Epithelial cell of prostate (primary cell): ENCODE results near the gene DNAH11.
"Not testable (repeated sequence)": the region's sequence is repeated elsewhere in the genome, so short reads cannot be mapped to it uniquely, and the experiment has no call there.

Source experiments
- DNase-seq: peaks from one replicate; pipeline ENCODE4 v3.0.0-alpha.2; 2011; ENCODE audit warnings: low read depth, low spot score
- H3K27ac ChIP-seq: fragments of 450-650 bp; 2 replicates; pipeline ENCODE4 v1.5.1; 2017; ENCODE audit warnings: mild to moderate bottlenecking

DNAH11 gene, protein sequence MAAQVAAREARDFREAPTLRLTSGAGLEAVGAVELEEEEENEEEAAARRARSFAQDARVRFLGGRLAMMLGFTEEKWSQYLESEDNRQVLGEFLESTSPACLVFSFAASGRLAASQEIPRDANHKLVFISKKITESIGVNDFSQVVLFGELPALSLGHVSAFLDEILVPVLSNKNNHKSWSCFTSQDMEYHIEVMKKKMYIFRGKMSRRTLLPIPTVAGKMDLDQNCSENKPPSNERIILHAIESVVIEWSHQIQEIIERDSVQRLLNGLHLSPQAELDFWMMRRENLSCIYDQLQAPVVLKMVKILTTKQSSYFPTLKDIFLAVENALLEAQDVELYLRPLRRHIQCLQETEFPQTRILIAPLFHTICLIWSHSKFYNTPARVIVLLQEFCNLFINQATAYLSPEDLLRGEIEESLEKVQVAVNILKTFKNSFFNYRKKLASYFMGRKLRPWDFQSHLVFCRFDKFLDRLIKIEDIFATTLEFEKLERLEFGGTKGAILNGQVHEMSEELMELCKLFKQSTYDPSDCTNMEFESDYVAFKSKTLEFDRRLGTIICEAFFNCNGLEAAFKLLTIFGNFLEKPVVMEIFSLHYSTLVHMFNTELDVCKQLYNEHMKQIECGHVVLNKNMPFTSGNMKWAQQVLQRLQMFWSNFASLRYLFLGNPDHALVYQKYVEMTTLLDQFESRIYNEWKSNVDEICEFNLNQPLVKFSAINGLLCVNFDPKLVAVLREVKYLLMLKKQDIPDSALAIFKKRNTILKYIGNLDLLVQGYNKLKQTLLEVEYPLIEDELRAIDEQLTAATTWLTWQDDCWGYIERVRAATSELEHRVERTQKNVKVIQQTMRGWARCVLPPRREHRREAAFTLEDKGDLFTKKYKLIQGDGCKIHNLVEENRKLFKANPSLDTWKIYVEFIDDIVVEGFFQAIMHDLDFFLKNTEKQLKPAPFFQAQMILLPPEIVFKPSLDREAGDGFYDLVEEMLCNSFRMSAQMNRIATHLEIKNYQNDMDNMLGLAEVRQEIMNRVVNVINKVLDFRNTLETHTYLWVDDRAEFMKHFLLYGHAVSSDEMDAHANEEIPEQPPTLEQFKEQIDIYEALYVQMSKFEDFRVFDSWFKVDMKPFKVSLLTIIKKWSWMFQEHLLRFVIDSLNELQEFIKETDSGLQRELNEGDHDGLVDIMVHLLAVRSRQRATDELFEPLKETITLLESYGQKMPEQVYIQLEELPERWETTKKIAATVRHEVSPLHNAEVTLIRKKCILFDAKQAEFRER (N-terminal part only)

DNA sequence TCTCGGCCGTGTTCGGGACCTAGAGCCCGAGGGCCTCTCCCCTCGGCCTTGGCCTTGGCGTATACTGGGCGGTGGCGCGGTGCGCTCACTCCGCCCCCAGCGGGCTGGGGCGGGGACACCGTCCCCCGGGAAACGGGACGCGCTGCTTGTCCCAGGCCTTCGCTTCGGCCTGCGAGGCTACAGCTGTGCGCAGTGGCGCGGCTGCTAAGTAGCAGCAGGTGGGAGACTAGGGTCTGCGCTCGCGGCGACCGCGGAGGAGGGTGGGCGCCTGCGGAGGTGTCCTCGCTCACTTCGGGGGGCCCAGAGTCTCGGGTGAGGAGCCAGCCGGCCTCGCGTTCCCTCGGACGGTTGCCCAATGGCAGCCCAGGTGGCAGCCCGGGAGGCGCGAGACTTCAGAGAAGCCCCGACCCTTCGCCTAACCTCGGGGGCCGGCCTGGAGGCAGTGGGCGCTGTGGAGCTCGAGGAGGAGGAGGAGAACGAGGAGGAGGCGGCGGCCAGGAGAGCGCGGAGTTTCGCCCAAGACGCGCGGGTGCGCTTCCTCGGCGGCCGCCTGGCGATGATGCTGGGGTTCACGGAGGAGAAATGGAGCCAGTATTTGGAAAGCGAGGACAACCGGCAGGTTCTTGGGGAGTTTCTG is at the start of gene DNAH11:
Gene DNAH11, plus strand, starts transcription at position 149 of the 637 bp plus-strand sequence. Its CDS starts 207 bp downstream, at position 356.
- no peak for DNase-seq
- no peak within 1 kb of the TSS for H3K27ac ChIP-seq

DNA sequence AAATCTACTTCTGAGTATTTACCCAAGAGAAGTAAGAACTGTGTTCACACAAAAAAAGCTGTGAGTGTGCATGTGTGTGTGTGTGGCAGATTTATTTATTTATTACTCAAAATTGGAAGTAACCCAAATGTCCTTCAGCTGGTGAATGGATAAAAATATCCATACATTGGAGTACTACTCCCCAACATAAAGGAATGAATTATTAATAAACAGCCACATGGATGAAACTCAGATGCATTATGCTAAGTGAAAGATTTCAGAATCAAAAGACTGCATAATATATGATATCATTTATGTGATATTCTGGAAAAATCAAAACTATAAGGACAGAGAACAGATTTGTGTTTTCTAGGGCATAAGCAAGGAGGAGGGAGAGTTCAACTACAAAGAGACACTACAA is 47.1 kb upstream of the DNAH11 start:
- DNase-seq, result no peak
- H3K27ac ChIP-seq, result no peak overlapping the region

DNA sequence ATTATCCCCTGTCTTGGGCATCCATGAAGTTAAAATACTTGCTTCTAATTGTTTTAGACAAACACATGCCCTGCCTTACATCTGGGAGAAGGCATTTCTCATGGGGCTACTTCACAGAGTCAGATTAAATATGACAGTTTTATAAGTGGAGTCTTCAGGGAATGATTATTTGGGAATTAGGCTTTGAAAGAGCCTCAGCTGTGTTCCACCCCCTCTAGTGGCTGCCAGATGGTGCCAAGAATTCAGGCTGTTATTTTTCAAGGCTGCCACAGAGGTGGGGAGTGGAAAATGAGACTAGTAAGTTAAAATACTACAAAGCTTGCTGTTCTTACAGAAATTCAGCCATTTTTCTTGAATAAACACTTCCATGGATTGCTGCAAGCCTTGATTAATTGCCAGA is 45.8 kb upstream of the DNAH11 start:
- H3K27ac ChIP-seq, result no peak overlapping the region
- DNase-seq, result no peak

DNA sequence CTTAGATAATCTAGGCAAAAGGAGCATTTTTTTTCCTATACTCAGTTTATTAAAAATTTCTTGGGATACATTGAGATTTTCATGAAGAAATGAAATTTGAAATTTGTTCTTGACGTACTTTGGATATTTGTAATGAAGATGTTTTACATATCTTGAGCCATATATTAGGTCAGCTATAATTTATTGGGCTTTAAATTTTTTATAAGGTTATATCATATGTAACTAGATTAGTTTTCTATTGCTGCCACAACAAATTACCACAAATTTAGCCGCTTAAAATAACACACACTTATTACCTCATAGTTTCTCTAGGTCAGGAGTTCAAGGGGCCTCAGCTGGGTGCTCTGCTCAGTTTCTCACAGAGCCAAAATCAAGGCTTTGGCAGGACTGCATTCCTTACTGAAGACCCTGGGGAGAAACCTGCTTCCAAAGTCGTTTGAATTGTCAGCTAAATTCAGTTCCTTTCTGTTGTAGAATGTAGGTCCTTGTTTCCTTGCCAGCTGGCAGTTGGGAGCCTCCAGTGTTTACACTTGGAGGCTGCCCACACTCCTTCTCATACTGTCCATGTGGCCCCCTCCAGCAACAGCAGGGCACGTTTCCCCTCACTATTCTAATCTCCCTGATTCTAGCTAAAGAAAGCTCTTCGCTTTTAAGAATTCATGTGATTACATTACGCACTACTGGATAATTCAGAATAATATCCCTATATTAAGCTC is 42.6 kb upstream of the DNAH11 start:
- no peak overlapping the region for H3K27ac ChIP-seq
- DNase-seq, result no peak

DNA sequence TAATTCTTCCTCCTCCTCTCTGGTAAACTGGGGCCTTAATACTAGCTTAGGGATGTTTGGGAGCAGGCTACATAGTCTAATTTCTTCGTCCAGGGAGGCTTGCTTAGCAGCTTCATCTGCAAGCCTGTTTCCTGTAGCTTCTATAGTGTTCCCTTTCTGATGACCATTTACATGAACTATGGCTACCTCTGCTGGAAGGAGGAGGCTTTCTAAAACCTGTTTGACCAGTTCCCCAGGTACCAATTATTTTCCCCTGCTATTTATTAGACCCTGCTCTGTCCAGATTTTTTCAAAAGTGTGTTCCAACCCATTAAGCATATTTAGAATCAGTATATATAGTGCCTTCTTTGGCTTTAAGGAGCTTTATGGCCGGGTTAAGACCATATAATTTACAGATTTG is 38.8 kb upstream of the DNAH11 start:
- DNase-seq, result no peak
- no peak overlapping the region for H3K27ac ChIP-seq

DNA sequence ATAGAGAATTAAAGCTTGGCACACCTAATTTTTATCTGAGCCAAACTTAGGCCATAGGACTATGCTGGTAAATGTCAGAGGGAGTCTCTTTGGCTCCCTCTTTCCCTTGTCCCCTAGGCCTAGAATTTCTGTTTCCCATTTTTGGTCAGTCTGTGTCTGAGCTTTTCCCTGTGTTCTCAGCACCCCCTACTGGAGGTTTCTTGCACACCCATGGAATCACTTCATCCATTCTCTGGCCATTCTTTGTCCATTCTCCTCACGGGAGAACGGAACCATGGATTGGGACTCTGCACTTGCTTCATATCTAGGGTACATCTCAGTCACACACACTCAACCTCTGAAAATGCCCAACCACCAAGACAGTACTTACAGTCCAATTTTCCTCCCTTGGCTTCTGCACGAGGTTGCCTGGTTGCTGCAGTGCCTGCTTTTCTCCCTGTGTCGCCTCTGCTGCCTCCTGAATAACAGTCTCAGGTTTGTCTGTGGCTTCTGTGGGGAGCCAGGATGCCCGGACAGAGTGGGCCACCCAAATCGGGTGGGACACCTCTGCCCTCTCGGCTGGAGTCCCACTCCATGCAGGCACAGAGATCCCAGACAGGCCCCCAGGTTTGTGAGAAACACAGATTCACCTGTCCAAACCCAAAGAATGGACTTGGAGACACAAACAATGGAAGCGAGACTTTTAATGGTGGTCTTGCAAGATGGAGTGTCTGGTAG is 35.1 kb upstream of the DNAH11 start:
- no peak for DNase-seq
- H3K27ac ChIP-seq, result no peak overlapping the region

DNA sequence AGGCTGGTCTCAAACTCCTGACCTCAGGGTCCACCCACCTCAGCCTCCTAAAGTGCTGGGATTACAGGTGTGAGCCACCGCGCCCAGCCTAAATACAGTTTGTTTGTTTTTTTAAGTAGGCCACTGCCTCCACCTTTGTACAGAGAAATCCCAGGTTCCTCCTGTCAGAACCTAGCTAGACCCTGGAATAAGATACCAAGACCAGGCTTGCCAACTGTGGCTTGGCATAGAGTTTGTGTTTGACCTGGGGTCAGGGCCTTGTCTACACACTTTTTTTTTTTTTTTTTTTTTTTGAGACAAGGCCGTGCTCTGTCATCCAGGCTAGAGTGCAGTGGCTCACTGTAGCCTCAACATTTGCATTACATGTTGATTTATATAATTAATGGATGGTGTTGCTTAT is 34.3 kb upstream of the DNAH11 start:
- no peak overlapping the region for H3K27ac ChIP-seq
- no peak for DNase-seq

DNA sequence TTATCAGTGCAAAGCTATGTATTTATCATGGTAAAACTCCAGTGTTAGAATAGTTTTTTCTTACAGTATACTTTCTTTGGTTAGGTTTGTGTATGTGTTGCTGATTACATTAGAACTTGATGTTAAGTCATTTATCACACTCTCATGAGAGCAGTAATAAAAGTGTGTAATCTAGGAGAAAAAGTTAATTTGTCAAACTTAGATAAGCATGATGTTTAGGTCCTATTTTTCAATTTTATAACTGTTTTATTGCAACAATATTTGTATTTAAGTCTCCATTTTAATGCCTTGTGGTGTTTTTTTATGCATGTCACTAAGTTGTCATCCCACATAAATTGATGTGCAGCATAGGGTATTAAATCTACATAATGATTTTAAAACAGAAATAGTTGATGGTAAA is 28.8 kb upstream of the DNAH11 start:
- H3K27ac ChIP-seq, result no peak overlapping the region
- DNase-seq, result no peak

DNA sequence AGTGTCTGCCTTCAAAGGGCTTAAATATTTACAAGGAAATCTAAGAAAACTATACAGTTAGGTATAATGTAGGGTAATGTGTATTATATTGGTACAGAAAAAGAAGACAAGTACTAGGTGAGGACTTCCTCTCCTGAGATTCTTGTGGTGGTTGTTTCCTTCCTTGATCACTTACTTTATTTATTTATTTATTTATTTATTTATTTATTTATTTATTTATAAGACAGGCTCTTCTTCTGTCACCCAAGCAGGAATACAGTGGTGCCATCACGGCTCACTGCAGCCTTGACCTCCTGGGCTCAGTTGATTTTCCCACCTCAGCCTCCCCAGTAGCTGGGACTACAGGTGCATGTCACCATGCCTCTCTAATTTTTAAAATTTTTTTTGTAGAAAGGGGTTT is 18.2 kb upstream of the DNAH11 start:
- DNase-seq, result no peak
- H3K27ac ChIP-seq, result no peak overlapping the region

DNA sequence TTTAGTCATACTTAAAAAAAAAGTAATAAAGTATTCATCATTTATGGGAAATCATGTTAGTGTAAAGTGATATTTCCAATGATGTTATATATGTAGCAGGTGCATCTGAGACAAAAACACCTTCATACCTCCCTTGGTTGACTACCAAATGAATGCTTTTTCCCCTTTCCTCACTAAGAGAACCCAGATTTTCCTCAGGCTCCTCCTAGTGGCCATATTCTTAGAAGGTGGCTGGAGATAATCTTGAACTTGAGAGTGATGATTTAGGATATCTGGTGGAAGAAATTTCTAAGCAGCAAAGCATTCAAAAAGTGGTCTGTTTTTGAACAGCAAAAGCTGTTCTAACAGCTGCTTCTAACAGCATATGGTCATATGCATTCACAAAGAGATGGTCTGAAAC is 16.8 kb upstream of the DNAH11 start:
- H3K27ac ChIP-seq, result no peak overlapping the region
- DNase-seq, result no peak

DNA sequence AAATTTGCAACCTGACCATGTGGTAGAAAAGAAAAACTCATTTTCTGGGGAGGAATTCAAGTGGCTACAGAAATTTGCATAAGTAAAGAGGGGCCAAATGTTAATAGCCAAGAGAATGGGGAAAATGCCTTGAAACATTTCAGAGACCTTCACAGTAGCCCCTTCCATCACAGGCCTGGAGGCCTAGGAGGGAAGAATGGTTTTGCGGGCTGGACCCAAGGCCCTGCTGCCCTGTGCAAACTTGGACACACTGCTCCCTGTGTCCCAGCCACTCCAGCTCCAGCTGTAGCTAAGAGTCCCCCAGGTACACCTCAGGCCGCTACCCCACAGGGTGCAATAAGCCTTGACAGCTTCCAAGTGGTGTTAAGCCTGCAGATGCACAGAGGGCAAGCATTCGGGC is 16.4 kb upstream of the DNAH11 start:
- no peak overlapping the region for H3K27ac ChIP-seq
- no peak for DNase-seq

DNA sequence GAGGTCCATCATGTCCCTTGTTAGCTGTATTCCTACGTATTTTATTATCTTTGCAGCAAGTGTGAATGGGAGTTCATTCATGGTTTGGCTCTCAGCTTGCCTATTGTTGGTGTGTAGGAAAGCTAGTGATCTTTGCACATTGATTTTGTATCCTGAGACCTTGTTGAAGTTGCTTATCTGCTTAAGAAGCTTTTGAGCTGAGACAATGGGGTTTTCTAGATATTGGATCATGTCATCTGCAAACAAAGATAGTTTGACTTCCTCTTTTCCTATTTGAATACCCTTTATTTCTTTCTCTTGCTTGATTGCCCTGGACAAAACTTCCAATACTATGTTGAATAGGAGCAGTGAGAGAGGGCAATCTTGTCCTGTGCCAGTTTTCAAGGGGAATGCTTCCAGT is 10.4 kb upstream of the DNAH11 start:
- not testable (repeated sequence) for DNase-seq, H3K27ac ChIP-seq

DNA sequence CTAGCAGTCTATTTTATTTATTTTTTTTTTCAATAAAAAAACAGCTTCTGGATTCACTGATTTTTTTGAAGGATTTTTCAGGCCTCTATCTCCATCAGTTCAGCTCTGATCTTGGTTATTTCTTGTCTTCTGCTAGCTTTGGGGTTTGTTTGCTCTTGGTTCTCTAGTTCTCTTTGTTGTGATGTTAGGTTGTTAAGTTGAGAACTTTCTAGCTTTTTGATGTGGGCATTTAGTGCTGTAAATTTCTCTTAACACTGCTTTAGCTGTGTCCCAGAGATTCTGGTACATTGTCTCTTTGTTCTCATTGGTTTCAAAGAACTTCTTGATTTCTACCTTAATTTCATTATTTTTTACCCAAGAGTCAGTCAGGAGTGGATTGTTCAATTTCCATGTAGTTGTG is 9.2 kb upstream of the DNAH11 start:
- not testable (repeated sequence) for H3K27ac ChIP-seq, DNase-seq

DNA sequence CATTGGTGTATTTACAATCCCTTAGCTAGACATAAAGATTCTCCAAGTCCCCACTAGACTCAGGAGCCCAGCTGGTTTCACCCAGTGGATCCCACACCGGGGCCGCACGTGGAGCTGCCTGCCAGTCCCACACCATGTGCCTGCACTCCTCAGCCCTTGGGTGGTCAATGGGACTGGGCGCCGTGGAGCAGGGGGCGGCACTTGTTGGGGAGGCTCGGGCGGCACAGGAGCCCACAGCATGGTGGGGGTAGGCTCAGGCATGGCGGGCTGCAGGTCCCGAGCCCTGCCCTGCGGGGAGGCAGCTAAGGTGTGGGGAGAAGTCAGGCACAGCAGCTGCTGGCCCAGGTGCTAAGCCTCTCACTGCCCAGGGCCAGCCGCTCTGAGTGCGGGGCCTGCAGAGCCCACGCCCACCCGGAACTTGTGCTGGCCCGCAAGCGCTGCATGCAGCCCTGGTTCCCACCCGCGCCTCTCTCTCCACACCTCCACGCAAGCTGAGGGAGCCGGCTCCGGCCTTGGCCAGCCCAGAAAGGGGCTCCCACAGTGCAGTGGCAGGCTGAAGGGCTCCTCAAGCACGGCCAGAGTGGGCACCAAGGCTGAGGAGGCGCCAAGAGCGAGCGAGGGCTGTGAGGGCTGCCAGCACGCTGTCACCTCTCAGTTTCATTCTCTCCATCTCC is 6.3 kb upstream of the DNAH11 start:
- not testable (repeated sequence) for DNase-seq, H3K27ac ChIP-seq

DNA sequence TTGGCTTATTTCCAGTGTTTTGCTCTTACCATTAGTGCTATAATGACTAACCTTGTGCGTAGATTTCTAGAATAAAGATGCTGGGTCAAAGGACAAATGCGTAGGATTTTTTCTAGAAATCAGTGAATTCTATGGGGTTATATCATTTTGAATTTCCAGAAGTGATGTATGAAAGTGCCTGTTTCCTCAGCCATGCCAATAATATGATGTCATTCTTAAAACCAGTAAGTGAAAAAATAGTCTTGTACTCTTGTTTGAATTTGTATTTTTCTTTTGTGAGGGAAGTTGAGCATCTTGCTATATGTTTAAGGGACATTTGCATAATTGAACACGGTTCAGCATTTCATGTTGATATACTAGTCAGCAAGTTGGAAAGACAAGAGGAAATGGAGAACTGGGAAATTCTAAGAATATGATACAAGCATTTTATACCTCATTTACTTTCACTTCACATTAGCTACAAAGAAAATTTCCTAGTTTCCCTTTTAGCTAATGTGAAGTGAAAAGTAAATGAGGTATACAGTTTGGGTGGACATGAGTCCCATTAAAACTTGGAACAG is 3.8 kb upstream of the DNAH11 start:
- no peak overlapping the region for H3K27ac ChIP-seq
- DNase-seq, result no peak

DNA sequence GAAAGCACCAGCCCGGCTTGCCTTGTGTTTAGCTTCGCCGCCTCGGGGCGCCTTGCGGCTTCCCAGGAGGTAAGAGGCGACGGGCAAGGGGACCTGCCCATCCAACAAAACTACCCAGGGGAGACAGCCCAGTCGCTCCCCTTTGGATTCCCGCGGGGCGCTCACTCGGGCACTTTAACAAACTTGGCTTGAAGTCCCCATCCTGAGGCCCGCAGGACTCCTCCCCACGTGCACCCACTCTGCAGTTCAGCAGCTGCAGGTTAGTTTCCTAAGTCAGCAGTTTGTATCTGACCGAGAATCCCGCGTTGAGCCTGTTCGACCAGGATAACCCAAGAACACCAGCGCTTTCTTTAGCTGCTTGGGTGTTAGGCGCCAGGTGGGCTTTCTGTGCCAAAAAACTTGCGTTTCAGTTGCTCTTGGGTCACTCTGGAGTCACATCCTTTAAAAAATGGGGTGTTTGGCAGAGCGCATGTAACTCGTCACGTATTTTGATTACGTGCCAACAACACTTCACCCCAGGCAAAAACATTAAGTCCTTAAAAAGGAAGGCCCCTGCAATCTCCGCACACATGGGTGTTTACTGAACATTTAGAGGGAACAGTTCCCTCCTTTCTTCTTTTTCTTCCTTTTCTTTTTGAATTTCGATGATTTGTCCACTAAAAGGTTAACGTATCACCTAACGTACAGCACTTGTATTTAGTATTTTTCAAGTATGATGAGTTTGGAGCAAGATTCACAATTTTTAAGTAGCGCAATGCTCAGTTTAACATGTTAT is 876 bp downstream of the DNAH11 start:
- no peak for DNase-seq
- H3K27ac ChIP-seq, result no peak overlapping the region

DNA sequence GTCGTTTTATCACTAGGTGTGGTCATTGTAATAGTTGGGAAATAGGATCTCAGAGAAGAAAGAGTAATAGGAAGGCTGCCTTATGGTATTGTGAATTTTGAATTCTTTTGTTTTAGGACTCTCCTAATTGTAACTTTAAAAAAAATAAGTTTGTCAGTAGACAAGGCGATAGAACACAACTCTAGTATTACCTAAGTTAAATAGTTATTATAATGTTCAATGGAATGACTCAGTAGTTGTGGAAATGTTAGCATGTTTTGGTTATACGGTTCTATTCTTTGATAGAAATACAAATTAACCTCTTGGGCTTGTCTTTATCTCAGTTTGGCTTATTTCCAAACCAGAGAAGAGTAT is 1.4 kb downstream of the DNAH11 start:
- no peak for DNase-seq
- no peak overlapping the region for H3K27ac ChIP-seq
